ENCODE data around the gene ADAMTS17. TPM values are rescaled to one million over a fixed set of nuclear protein-coding genes. Genes with fewer than 3 reads are reported as not detected.

Gene ADAMTS17
- total RNA-seq, 1 experiment from 2014 or later = 4.2 TPM

DNA sequence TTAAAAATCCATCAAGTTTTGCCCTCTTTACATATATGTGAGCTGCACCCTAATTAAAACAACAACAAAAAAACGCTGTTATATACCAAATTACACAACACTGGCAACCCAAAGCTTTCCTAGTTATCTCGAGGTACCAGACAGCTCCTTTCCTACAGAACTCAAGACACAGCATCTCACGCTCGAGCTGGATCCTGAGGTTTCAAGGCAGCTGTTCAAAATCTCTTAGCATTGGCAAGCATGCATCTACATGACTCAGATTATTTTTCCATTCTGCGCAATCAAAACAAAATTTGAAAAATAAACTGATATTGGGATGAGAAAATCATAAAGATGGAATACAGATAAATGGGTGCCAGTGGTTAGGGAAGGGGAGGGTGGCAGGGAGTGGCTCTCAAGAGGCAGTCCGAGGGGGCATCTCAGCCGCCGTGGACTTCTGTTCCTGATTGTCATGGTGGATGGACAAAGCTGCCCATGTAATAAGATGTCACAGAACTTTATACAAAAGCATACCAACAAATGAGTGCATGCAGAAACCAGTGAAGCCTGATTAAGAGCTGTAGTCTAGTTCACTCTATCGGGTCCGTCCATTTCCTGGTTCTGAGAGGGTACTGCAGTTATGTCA, 91.5 kb downstream of the ADAMTS17 start:
- no peak overlapping the region for H3K27ac ChIP-seq (ENCODE audit: low read depth, low read length)
- ChIA-PET POLR2A (no interaction called here), RAD21 (ENCODE audit: low non-redundant PET in 1 of 2, low total read pairs in 2 of 2, uncharacterized antibody in 2 of 2, unreplicated experiment in 2 of 2) (no interaction called here), CTCF (no interaction called here)
- DNase-seq (ENCODE audit: low read depth, low spot score) (no peak), ATAC-seq (no peak)
- no TSS peak for BruUV-seq (replicated peaks)
- intact Hi-C loops (cut with micrococcal nuclease) = no loop called here
- no peaks in the 10 kb centered on the region for H3K79me2 ChIP-seq (ENCODE audit: insufficient read depth, low read length)
- no peaks in the 10 kb centered on the region for H3K9me3 ChIP-seq (ENCODE audit: control insufficient read depth in 1 of 2, insufficient read depth in 1 of 2, low read depth in 1 of 2, low read length in 2 of 2)
- no peaks in the 10 kb centered on the region for H3K9me2 ChIP-seq (ENCODE audit: insufficient read depth)
- TF ChIP-seq ZFX (IDR thresholded peaks at IDR 0.05) (no peak), RAD21 (IDR thresholded peaks at IDR 0.05; ENCODE audit: low read depth) (no peak), JUND (IDR thresholded peaks at IDR 0.05) (no peak), TCF7L2 (IDR thresholded peaks at IDR 0.05; ENCODE audit: borderline replicate concordance, extremely low read depth, insufficient read depth, insufficient read length) (no peak), POLR2A (IDR thresholded peaks at IDR 0.05; ENCODE audit: borderline replicate concordance, extremely low read depth, insufficient read depth, insufficient read length) (no peak), SRF (IDR thresholded peaks at IDR 0.05; ENCODE audit: low read depth) (no peak), POLR2AphosphoS5 (IDR thresholded peaks at IDR 0.05; ENCODE audit: low read depth, low read length) (no peak), CEBPB (IDR thresholded peaks at IDR 0.05; ENCODE audit: low read depth) (no peak), EGR1 (IDR thresholded peaks at IDR 0.05; ENCODE audit: low read depth) (no peak), SP1 (IDR thresholded peaks at IDR 0.05; ENCODE audit: low read depth) (no peak), FOSL1 (IDR thresholded peaks at IDR 0.05; ENCODE audit: low read depth) (no peak), ELF1 (IDR thresholded peaks at IDR 0.05; ENCODE audit: borderline replicate concordance, low read depth) (no peak), EZH2phosphoT487 (IDR thresholded peaks at IDR 0.05; ENCODE audit: borderline replicate concordance) (no peak), CBX3 (IDR thresholded peaks at IDR 0.05; ENCODE audit: low read depth) (no peak), ZNF274 (IDR thresholded peaks at IDR 0.05; ENCODE audit: low read depth, low read length) (no peak), SIN3A (IDR thresholded peaks at IDR 0.05; ENCODE audit: low read depth) (no peak), EZH2 (IDR thresholded peaks at IDR 0.05) (no peak)
- TF ChIP-seq, protein P1, sequence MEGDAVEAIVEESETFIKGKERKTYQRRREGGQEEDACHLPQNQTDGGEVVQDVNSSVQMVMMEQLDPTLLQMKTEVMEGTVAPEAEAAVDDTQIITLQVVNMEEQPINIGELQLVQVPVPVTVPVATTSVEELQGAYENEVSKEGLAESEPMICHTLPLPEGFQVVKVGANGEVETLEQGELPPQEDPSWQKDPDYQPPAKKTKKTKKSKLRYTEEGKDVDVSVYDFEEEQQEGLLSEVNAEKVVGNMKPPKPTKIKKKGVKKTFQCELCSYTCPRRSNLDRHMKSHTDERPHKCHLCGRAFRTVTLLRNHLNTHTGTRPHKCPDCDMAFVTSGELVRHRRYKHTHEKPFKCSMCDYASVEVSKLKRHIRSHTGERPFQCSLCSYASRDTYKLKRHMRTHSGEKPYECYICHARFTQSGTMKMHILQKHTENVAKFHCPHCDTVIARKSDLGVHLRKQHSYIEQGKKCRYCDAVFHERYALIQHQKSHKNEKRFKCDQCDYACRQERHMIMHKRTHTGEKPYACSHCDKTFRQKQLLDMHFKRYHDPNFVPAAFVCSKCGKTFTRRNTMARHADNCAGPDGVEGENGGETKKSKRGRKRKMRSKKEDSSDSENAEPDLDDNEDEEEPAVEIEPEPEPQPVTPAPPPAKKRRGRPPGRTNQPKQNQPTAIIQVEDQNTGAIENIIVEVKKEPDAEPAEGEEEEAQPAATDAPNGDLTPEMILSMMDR (IDR thresholded peaks at IDR 0.05 in 2 of 3, conservative IDR thresholded peaks at IDR 0.05 in 1 of 3; ENCODE audit: borderline replicate concordance in 1 of 3, insufficient read depth in 1 of 3, low read depth in 2 of 3, low read length in 2 of 3) = no peak
- TF ChIP-seq, protein P2, sequence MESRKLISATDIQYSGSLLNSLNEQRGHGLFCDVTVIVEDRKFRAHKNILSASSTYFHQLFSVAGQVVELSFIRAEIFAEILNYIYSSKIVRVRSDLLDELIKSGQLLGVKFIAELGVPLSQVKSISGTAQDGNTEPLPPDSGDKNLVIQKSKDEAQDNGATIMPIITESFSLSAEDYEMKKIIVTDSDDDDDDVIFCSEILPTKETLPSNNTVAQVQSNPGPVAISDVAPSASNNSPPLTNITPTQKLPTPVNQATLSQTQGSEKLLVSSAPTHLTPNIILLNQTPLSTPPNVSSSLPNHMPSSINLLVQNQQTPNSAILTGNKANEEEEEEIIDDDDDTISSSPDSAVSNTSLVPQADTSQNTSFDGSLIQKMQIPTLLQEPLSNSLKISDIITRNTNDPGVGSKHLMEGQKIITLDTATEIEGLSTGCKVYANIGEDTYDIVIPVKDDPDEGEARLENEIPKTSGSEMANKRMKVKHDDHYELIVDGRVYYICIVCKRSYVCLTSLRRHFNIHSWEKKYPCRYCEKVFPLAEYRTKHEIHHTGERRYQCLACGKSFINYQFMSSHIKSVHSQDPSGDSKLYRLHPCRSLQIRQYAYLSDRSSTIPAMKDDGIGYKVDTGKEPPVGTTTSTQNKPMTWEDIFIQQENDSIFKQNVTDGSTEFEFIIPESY (IDR thresholded peaks at IDR 0.05; ENCODE audit: extremely low read depth, insufficient replicate concordance, low read length) = no peak
- TF ChIP-seq, protein P3, sequence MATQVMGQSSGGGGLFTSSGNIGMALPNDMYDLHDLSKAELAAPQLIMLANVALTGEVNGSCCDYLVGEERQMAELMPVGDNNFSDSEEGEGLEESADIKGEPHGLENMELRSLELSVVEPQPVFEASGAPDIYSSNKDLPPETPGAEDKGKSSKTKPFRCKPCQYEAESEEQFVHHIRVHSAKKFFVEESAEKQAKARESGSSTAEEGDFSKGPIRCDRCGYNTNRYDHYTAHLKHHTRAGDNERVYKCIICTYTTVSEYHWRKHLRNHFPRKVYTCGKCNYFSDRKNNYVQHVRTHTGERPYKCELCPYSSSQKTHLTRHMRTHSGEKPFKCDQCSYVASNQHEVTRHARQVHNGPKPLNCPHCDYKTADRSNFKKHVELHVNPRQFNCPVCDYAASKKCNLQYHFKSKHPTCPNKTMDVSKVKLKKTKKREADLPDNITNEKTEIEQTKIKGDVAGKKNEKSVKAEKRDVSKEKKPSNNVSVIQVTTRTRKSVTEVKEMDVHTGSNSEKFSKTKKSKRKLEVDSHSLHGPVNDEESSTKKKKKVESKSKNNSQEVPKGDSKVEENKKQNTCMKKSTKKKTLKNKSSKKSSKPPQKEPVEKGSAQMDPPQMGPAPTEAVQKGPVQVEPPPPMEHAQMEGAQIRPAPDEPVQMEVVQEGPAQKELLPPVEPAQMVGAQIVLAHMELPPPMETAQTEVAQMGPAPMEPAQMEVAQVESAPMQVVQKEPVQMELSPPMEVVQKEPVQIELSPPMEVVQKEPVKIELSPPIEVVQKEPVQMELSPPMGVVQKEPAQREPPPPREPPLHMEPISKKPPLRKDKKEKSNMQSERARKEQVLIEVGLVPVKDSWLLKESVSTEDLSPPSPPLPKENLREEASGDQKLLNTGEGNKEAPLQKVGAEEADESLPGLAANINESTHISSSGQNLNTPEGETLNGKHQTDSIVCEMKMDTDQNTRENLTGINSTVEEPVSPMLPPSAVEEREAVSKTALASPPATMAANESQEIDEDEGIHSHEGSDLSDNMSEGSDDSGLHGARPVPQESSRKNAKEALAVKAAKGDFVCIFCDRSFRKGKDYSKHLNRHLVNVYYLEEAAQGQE (IDR thresholded peaks at IDR 0.05; ENCODE audit: low read depth) = no peak
- no peaks in the 10 kb centered on the region for H3K27me3 ChIP-seq (ENCODE audit: insufficient read depth, low read length)
- no peaks in the 10 kb centered on the region for H4K20me1 ChIP-seq (ENCODE audit: insufficient read depth)
- H3K36me3 ChIP-seq (ENCODE audit: control insufficient read depth in 1 of 2, insufficient read depth in 2 of 2, low read length in 2 of 2) = no peaks in the 10 kb centered on the region
- no peaks in the 10 kb centered on the region for H3K4me1 ChIP-seq (ENCODE audit: control insufficient read depth in 1 of 2, insufficient read depth in 2 of 2, low read length in 2 of 2)
- no peak overlapping the region for H3K4me3 ChIP-seq (replicated peaks in 1 of 2; ENCODE audit: low read depth in 1 of 2, low read length in 2 of 2)
- no peak overlapping the region for H3K9ac ChIP-seq (ENCODE audit: low read length)
- H3K4me2 ChIP-seq (ENCODE audit: low read length) = no peak overlapping the region
- no peak overlapping the region for H2AFZ ChIP-seq (ENCODE audit: low read depth, low read length, poor library complexity, severe bottlenecking)

All from HCT116 (cell line).